ENCODE results near the gene PPFIA1. TPM values are rescaled to one million over a fixed set of nuclear protein-coding genes. Genes with fewer than 3 reads are reported as not detected.

Gene PPFIA1
- polyA plus RNA-seq, 1 of the 3 experiments (the other 2 are of a cell fraction) = 37.4 TPM

DNA sequence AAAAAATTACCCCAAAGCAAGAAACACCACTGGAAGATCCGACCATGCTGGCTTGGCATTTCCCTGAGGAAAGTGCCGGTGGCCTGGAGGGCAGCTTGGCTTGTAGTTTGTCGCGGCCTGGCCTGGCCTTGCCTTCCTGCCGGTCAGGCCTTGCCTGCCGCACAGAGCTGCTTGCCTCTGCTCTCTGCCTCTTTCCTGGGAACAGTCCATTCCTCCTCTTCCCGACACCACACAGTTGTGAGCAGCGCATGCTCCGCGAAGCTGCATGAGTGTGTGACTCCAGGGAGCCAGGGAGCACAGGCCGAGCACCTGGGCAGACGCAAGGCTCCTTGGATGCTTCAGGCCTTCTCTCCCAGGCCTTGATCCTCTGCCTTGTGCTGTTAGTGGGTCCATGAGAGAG, 147.6 kb downstream of the PPFIA1 start:
- Histone ChIP-seq H2AFZ (ENCODE audit: low read depth) (no peak overlapping the region), H3K79me2 (ENCODE audit: insufficient read depth) (peaks cover 60% of the 10 kb centered on the region), H3K9ac (no peak overlapping the region), H4K20me1 (ENCODE audit: insufficient read depth) (peaks cover 63% of the 10 kb centered on the region), H3K27me3 (ENCODE audit: insufficient read depth) (no peaks in the 10 kb centered on the region), H3K4me2 (no peak overlapping the region), H3F3A (replicated peaks; ENCODE audit: insufficient read depth) (peaks cover 15% of the 10 kb centered on the region), H3K9me3 (no peaks in the 10 kb centered on the region), H3K27ac (ENCODE audit: low read depth in 2 of 2, low read length in 1 of 2) (no peak overlapping the region; a peak in 1 of 4 replicates), H3K9me2 (no peaks in the 10 kb centered on the region), H3K36me3 (replicated peaks in 1 of 2; ENCODE audit: control insufficient read depth in 1 of 2, insufficient read depth in 2 of 2, low read length in 1 of 2) (peaks cover 67 to 85% of the 10 kb centered on the region in 2 experiments), H3K4me3 (ENCODE audit: low read depth in 2 of 2, low read length in 1 of 2) (no peak overlapping the region), H3K4me1 (ENCODE audit: control insufficient read depth in 1 of 2, insufficient read depth in 2 of 2, low read depth in 1 of 2, low read length in 1 of 2) (no peaks in the 10 kb centered on the region; a peak in 1 of 4 replicates)
- POLR2A ChIA-PET = no interaction called here
- DNase-seq = no peak
- TF ChIP-seq YY1 (IDR thresholded peaks at IDR 0.05; ENCODE audit: low read depth) (no peak), MAX (IDR thresholded peaks at IDR 0.05; ENCODE audit: low read depth) (no peak), TEAD4 (IDR thresholded peaks at IDR 0.05; ENCODE audit: borderline replicate concordance, insufficient read depth) (no peak), SMC3 (IDR thresholded peaks at IDR 0.05; ENCODE audit: low read depth, low read length) (no peak), GABPA (IDR thresholded peaks at IDR 0.05; ENCODE audit: low read depth) (no peak), EZH2phosphoT487 (IDR thresholded peaks at IDR 0.05; ENCODE audit: borderline replicate concordance, low read depth) (no peak), RXRA (IDR thresholded peaks at IDR 0.05; ENCODE audit: borderline replicate concordance, low read depth) (no peak), FOSL2 (IDR thresholded peaks at IDR 0.05; ENCODE audit: borderline replicate concordance, low read depth) (no peak), EP300 (IDR thresholded peaks at IDR 0.05; ENCODE audit: borderline replicate concordance in 1 of 2, low read depth in 1 of 2, low read length in 1 of 2) (no peak), SIN3A (IDR thresholded peaks at IDR 0.05; ENCODE audit: borderline replicate concordance, low read depth, low read length) (no peak), MEF2A (IDR thresholded peaks at IDR 0.05; ENCODE audit: borderline replicate concordance, low read depth) (no peak), TAF1 (IDR thresholded peaks at IDR 0.05; ENCODE audit: borderline replicate concordance, low read depth, low read length) (no peak), NFIC (IDR thresholded peaks at IDR 0.05; ENCODE audit: borderline replicate concordance) (no peak), RAD21 (IDR thresholded peaks at IDR 0.05; ENCODE audit: low read length) (no peak), GATA2 (CRISPR knock-in tag; IDR thresholded peaks at IDR 0.05) (no peak), RCOR1 (IDR thresholded peaks at IDR 0.05; ENCODE audit: low read length) (no peak), NRF1 (IDR thresholded peaks at IDR 0.05; ENCODE audit: low read depth, low read length) (no peak)
- TF ChIP-seq, protein P1, sequence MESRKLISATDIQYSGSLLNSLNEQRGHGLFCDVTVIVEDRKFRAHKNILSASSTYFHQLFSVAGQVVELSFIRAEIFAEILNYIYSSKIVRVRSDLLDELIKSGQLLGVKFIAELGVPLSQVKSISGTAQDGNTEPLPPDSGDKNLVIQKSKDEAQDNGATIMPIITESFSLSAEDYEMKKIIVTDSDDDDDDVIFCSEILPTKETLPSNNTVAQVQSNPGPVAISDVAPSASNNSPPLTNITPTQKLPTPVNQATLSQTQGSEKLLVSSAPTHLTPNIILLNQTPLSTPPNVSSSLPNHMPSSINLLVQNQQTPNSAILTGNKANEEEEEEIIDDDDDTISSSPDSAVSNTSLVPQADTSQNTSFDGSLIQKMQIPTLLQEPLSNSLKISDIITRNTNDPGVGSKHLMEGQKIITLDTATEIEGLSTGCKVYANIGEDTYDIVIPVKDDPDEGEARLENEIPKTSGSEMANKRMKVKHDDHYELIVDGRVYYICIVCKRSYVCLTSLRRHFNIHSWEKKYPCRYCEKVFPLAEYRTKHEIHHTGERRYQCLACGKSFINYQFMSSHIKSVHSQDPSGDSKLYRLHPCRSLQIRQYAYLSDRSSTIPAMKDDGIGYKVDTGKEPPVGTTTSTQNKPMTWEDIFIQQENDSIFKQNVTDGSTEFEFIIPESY (IDR thresholded peaks at IDR 0.05; ENCODE audit: borderline replicate concordance, low read depth) = no peak
- WGBS (ENCODE audit: low lambda C conversion rate) = 88% methylated on average over 11 of the region's 12 CpGs
- CTCF ChIA-PET = interaction anchor here (1.3 kb wide), 1 partner anchor 10 kb away, joined by 4 read pairs; no protein-coding TSS in a partner anchor
